Fibroblast of skin of abdomen (primary cell): ENCODE data around the gene STX16. TPM values are rescaled to one million over a fixed set of nuclear protein-coding genes. Genes with fewer than 3 reads are reported as not detected.

Experiments
- DNase-seq: peaks from one replicate; pipeline ENCODE4 v3.0.0-alpha.2; 2013
- polyA plus RNA-seq, 2 experiments: library from polyadenylated mRNA; unstranded; fragments of 120-200 nt; gene quantifications; one replicate each; pipeline ENCODE4 v1.2.1, GENCODE V29; 2013; ENCODE audit not compliant: insufficient read length in 2 of 2

STX16 gene, protein sequence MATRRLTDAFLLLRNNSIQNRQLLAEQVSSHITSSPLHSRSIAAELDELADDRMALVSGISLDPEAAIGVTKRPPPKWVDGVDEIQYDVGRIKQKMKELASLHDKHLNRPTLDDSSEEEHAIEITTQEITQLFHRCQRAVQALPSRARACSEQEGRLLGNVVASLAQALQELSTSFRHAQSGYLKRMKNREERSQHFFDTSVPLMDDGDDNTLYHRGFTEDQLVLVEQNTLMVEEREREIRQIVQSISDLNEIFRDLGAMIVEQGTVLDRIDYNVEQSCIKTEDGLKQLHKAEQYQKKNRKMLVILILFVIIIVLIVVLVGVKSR
- 44.5 TPM for polyA plus RNA-seq (2013, experiment 1 of 2; ENCODE audit: insufficient read length)
- 42.6 TPM for polyA plus RNA-seq (2013, experiment 2 of 2; ENCODE audit: insufficient read length)

DNA sequence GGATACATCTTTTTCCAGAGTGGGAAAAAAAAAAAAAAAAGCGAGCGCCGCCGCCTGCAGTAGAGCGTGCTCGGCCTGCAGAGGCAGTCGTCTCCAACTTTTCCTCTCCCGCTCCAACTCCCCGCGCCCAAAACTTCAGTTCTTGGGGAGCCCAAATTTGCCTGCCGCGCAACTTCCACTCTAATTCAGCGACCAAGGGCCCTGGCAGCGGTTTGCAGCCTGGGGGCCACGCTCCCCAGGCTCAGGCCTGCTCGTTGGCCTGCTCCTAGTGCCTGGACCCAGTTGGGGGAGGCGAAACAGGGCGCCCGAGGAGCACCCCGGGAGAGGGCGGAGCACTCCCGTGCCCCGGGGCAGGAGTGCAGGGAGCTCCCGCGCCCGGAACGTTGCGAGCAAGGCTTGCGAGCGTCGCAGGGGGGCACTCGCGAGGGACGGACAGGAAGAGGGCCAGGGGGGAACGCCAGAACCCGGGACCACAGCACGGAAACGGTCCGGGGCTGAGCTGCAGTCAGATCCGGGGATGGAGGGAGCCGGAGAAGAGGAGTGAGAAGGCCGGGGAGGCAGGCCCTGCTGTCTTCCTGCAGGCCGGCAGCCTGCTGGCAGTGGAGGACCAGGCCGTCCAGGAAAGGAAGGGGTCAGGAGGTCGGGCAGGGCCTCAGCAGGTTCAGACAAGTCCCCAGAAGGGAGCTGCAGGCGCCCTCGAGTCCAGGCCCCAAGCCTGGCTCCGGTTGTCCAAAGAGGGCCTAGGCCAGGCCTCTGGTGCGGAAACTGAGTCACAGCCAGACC, at the start of gene STX16:
STX16 (plus strand) TSS at position 508 of the 783 bp plus-strand sequence. CDS start 724 bp downstream, outside the sequence.
- DNase-seq: peak; percentile 95

DNA sequence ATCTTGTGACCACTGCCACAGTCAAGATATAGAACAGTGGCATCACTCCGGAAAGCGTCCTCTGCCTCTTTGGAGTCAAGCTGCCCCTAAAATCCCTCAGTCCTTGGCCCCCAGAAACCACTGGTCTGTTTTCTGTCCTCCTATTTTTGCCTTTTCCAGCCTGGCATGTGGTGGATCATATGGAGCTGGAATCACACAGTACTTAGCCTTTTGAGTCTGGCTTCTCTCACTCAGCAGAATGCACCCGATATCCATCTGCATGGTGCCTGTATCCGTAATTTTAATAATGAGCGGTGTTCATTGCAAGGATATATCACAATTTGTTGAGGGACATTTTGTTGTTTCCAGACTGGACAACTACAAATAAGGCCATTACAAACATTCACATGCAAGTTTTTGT, 49.0 kb upstream of the STX16 start:
- no peak for DNase-seq

DNA sequence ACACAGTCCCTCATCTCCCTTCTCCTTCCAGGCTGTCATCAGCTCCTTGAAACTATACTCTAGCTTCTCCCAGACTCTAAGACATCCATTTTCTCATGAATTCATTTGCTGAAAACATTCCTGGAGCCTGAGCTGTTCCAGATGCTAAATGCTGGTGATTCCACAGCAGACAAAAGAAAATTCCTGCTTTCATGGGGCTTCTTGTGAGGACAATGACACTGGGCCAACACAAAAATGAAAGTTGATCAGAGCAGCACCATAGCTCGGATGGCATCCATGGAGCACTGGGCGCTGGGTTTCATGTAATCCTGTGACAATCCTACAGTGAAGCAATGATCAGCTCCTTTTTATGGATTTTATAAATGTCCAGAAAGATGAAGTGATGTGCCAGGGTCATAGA, 47.4 kb upstream of the STX16 start:
- DNase-seq: peak; percentile 77

DNA sequence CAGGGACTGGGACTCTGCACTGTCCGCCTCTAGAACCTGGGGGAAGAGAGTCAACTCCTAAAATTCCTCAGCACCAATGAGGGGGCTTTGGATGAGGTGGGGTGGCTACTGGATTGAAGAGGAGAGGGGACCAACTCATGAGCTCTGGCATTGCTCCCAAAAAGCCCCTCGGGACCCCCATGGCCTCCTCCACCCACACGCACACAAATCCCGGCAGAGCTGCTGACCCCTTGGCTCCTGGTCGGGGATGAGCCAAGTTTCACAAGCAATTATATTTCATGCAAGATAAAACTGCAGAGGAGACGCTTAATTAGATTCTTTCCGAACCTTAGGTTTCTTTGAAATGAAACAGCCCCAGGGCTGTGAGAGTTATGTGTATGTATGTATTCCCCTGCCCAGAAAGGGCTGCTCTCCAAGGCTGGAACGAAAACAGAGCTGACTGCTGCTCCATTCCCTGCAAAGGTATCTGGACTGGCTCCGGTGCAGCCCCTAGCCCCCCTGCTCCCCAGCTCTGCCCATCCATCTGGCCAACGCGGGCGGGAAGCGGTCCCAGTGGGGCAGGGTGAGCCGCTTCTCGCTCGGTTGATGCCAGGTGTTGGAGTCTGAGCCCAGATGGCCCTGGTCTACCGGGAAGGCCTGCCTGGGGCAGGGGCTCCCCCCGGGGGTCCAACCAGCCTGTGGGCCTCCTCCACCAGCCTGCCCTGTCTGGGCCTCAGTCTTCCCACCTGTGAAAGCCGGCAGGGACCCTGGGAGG, 46.8 kb upstream of the STX16 start:
- no peak for DNase-seq

DNA sequence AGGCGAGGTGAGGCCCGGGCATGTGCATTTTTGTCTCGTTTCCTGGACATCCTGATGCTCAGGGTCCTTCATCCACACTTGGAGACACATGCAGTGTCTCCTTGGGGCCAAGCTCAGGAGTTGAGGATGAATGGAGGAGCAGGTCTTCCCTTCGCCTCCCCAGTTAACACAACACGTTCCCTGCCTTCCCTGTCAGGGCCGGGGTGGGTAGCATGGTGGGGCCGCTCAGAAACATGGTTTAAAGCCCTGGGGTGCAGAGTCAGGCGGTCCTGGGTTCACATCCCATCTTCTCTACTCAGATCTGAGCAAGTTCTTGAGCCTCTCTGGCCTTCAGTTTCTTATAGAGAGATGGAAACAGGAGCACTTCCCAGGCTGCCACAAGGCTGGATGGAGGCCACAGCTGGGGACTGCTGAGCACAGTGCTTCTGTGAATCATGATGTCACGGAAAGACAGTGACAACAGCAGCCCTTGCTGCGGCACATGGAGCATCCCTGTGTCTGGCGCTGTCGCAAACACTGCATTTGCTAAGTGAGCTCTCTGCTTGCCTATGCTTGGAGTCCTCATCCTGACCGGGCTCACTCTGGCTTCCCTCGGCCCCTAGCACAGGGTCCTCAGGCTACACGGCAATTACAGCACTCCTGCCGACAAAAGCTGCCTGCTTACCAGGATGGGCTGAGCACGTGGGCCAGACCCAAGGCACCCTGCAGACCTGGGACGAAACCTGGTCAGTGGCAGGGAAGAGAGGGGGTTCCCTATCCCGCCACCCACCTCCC, 45.6 kb upstream of the STX16 start:
- DNase-seq: no peak

DNA sequence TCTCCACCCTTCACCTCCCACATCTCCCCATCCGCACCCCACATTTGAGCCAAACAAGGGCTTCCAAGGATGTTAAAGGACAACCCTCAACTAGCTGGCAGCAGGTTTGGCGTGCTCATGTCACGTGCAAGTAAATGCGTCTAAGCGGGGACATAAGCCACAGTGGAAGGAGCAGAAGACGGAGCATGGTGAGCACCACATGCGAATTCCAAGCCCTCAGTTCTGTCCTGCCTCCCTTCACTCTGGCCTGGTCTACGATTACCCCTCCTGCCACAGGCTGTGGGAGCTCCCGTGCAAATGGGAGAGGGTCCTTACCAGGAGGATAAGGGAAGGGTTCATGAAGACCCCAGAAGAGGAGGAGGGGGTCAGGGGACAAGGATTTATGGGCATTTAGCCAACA, 44.9 kb upstream of the STX16 start:
- DNase-seq: no peak

DNA sequence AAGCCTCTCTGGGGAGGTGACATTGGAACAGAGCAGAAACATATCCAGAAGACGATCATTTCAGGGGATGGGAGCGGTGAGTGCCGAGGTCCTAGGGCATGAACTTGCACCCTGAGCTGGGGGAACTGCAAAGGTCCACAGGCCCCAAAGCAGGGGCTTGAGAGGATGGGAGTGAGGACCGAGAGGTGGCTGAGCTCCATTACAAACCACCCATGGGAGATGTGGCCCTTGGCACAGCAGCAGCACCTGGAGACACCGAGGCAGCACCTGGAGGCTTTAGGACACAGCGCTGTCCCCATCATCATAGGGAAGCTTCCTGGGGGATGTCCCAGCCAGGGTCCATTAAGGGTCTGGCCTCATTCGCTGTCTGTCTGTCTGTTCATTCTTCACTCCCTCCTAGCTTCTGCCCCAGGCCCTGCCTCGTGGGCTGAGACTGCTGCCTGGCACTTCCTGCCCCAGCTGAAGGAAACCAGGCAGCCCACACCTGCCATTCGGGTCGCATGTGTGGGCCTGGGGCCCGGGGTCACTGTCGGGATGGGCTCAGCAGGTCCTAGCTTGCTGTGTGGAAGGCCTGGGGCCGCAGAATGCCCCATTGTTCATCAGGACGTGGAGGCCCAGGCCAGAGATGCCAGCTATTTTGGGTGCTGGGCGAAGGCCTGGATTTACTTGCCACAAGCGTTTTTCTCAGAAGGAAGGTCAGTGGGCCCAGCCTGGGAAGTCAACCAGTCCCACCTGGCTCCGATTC, 42.8 kb upstream of the STX16 start:
- no peak for DNase-seq

DNA sequence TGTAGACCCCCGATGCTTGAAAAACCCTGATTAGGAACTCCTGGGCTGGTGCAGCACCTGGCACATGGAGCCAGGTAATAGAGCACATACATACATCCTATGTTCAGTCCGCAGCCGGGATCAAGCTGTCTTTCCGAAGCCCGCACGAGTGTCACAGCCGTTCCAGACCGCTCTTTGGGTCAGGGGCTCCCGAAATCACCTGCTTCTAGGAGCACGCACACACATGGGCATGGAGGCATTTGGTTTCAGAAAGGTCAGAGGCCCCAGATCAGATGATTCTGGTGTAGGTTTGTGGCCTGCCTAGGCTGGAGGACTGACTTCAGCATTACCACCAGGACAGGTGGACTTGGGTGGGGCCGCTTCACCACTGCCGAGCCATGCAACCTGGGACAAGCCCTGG, 42.1 kb upstream of the STX16 start:
- no peak for DNase-seq

DNA sequence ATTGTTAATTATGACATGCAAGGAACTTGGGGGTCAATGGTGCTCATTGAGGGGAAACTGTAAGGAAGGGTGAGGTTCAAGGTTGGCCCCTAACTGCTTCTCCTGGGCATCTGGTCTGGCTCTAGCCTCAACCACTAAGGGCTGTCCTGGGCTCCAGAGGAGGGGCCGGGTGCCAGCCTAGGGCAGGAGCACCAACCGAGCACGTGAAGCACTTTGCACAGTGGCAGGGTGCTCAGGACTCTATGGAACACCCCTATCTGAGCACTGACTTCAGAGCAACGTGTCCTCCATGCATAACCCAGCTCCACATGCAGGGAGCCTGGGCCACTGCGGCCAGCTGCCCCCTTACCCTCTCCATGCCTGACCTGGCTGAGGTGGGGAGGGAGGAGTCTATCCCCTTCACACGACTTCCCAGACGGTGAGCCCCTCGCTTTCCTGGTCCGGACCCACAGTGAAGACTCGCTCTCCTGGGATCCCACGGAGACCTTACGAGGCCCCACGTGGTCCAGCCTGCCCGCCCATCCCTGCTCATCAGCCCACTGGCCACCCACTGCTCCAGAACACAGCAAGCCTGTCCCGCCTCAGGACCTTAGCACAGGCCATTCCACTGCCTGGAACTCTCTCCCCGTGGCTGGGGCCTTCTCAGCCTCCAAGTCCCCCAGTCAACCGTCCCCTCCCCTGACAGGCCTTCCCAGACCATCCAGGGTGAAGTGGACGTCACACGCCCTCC, 40.8 kb upstream of the STX16 start:
- no peak for DNase-seq

DNA sequence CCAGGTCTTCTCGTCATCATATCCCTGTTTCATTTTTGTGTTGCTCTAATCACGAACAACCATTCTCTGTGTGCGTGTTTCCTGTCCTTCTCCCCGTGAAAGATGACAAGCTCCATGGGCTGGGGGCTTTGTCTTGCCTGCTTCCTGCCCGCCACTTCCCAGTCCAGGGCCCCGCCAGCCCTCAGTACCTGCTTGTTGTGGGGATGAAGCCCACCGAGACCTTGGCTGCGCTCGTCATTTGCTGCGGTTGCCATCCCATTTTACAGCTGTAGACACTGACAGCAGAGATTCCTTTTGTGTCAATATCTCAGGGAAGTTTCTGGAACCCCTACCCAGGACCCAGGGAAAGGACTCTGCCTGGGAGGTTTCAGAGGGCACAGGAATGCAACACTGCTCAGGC, 40.3 kb upstream of the STX16 start:
- no peak for DNase-seq

DNA sequence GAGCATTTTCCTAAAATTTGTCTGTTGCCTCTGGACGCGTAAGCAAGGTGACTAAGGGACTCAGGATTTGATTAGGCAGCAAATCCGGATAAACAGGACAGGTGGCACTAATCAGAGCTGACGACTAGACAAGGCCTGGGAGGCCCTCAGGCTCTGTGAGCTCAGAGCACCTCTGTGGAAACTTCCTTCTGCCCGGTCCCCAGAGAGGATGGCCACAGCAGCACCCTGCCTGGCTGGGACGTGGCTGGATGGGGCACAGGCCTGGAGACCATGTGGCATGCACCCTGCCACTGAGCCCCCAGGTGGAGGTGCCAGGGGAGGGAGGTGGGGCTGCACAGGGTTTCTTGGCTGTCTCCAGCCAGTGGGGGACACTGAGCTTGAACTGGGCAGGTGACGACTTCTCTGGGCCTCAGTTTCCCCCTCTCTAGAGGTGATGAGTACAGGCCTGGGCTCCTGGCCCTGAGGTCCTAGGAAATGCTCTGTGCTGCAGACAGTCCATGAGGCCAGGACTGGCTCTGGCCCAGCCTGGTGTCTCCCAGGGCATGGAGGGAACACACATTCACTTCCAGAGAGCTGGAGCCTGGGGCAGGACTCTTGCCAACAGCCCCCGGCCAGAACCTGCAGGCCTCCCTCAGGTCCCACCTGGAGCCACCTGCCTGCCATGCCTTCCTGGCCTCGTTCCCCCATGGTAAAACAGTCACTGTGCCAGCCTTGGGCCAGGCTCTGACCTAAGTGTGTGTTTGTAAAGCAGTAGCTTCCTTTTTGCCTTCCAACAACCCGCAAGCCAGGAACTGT, 39.6 kb upstream of the STX16 start:
- DNase-seq: no peak

DNA sequence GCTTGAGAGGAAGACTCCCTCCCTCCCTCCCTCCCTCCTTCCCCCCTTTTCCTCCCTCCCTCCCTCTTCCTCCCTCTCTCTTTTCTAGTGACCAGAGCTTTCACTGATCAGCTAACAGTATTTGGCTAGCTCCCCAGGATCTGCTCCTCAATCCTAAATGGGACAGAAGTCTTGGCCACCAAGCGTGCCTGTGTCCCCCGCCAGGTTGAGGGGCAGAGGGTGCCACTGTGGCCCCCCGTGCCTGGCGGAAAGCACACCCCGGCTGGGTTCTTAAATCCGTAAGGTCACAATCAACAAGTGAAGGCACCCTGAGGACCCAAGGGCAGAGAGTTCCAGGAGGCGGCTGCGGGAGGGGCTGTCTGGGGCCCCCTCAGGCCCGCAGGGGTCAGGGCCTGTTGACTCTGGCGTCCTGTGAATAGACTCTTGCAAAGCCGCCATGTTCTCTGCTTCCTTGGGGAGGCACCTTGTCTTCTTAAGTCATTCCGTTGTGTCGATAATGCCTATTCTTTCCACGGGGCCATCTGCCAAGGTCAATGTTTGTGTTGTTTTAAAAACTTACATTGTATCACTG, 38.9 kb upstream of the STX16 start:
- no peak for DNase-seq

DNA sequence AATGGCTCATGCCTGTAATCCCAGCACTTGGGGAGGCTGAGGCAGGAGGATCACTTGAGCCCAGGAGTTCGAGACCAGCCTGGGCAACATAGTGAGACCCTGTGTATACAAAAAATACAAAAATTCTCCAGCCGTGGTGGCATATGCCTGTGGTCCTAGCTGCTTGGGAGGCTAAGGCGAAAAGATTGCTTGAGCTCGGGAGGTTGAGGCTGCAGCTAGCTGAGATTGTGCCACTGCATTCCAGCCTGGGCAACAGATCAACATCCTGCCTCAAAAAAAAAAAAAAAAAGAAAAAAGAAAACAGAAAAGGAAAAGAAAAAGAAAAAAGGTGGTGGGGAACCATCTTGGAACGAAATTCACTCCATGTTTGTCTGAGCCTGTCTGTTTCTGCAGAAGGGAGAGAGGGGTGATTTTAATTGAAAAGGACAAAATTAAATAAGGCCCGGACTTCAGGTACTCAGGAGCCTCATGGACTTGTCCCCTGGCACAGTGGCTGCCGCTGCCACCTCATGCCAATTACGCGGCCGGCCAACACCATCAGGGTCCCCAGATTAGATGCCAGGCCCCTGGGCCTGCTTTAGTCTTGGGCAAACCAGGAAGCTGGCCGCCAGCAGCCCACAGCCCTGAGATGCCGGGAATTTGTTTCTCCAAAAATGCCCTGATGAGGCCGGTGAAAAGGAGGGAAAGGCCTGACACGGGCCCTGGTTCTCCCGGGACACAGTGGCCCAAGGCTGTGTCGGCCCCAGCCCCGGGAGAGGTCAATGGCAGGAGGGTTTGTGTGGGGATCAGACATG, 37.8 kb upstream of the STX16 start:
- DNase-seq: no peak

DNA sequence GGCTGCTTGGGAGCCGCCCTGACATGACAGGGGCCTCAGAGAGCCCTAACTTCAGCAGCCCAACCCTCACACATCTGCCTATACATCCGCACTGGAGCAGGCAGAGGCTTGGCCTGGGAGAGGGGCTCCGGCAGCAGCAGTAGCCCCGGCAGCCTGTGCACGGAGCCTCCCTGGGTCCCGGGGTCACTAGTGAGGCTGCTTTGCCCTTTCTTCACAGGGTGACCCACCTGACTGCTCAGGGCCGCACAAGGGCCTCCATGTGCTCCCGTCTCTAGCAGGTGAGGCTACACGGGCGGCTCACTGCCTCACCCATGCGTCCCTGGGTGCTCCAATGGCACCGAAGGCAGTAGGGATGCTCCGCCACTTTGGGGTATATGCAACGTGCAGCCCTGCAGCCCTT, 36.7 kb upstream of the STX16 start:
- no peak for DNase-seq

DNA sequence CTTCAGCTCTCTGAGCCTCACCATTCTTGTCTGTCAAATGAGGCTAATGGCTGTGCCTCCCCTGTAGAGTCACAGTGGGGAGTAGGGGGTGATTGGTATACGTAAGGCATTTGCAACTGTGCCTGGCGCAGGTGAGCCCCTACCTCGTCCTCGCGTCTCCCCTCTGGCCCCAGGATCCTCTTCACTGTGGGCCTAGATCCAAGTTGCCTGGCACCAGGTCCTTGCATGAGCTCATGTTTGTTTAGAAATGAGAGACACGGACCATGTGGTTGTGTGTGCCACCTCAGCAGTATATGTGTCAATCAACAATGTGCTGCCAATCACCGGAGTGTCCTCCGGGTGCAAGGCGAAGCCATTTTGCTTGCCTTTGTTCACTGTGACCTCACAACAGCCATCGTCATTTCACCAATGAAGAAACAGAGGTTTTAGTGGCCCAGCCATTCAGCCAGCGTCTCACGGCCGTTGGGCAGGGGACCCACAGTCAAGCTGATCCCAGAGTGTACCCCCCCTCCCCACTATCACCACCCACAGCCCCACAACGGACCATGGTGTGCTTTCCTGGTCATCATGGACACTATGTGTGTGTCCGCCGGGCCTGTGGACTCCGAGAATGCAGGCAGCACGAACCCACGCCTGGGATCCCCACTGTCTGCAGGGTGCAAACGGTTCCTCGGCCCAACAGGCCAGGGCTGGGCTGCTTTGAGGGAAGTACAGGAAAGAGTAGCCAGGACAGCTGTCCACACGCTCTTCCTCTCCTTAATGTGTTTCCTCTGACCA, 35.9 kb upstream of the STX16 start:
- DNase-seq: no peak

DNA sequence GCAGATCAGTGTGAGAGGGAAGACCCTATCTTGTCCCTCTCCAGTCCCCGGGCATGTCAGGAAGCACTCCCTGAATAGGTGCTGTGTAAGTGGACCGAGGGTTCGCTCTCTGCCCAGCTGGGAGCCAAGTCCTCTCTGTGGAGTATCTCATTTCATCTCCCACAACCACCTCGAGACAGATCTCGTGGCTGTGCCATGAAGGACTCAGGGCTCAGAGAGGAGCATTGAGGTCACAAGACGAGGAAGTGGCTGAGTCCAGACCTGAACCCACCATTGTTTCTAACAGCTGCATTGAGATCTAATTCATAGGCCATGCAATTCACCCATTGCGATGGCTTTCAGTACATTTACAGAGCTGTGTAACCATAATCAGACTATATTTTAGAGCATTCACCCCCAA, 34.7 kb upstream of the STX16 start:
- DNase-seq: no peak

DNA sequence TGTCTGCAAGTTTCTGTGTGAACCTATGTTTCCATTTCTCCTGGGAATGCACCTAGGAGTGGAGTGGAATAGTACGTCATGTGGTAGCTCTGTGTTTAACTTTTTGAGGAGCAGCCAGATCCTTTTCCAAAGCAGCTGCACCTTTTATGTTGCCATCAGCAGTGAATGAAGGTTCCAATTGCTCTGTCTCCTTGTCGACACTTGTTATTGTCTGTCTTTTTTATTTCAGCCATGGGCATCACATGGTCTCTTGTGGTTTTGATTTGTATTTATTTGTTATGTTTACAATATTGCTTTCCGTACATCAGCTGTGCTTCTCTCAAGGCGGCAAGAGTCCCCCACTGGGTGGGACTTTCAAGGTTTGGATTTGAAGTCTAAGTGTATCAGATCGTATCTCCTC, 33.9 kb upstream of the STX16 start:
- DNase-seq: no peak
